Neutrophil (primary cell): ENCODE data around the gene TMEM62.

Source experiments
- H3K27ac ChIP-seq: fragments of 200-600 bp; sonication (generic); 2 replicates; pipeline ENCODE4 v1.5.1; 2016; ENCODE audit warnings: mild to moderate bottlenecking, moderate library complexity
- H3K27me3 ChIP-seq: fragments of 200-600 bp; sonication (generic); 2 replicates; pipeline ENCODE4 v1.6.0; 2016; ENCODE audit warnings: mild to moderate bottlenecking
- H3K36me3 ChIP-seq: fragments of 200-600 bp; sonication (generic); 2 replicates; pipeline ENCODE4 v1.5.1; 2017
- H3K4me1 ChIP-seq, 2 experiments: fragments of 200-600 bp in 1 of 2; sonication (generic) in 1 of 2; 1 replicate in 1 of 2; 2 replicates in 1 of 2; pipeline versions ENCODE4 v1.5.1 to v1.6.1; 2013 to 2016; ENCODE audit warnings: low read depth in 1 of 2, low read length in 1 of 2, mild to moderate bottlenecking in 1 of 2, moderate library complexity in 1 of 2; ENCODE audit not compliant: control insufficient read depth in 1 of 2, insufficient read depth in 1 of 2
- H3K4me3 ChIP-seq, 2 experiments: fragments of 200-600 bp in 1 of 2; sonication (generic) in 1 of 2; 1 replicate in 1 of 2; 2 replicates in 1 of 2; pipeline ENCODE4 v1.5.1; 2013 to 2016; ENCODE audit warnings: low read depth in 1 of 2, low read length in 1 of 2, mild to moderate bottlenecking in 1 of 2, moderate library complexity in 1 of 2
- H3K9me3 ChIP-seq: fragments of 200-600 bp; sonication (generic); 2 replicates; pipeline ENCODE4 v1.5.1; 2016
- CTCF ChIP-seq: fragments of 200-600 bp; sonication (generic); IDR thresholded peaks from 2 replicates; pipeline ENCODE4 v1.5.1; 2016; ENCODE audit warnings: antibody characterized with exemption

The TMEM62 gene

GRCh38 chr15:43215961-43216360 lies 82.6 kb downstream of the TMEM62 start:
- TF ChIP-seq CTCF, result no peak
- Histone ChIP-seq H3K27ac (no peak overlapping the region), H3K27me3 (no peaks in the 10 kb centered on the region), H3K4me1 (no peaks in the 10 kb centered on the region), H3K36me3 (no peaks in the 10 kb centered on the region), H3K9me3 (no peaks in the 10 kb centered on the region), H3K4me3 (no peak overlapping the region)

- H3K36me3 ChIP-seq, result no peaks in the 10 kb centered on the region
- no peak overlapping the region for H3K27ac ChIP-seq
- H3K9me3 ChIP-seq, result no peaks in the 10 kb centered on the region
- no peak for TF ChIP-seq CTCF
- H3K27me3 ChIP-seq, result no peaks in the 10 kb centered on the region
- H3K4me3 ChIP-seq, result no peak overlapping the region
- H3K4me1 ChIP-seq, result no peaks in the 10 kb centered on the region
Measured at GRCh38 chr15:43218908-43219706, 85.7 kb downstream of the TMEM62 start.

GRCh38 chr15:43219929-43220928 lies 86.8 kb downstream of the TMEM62 start:
- Histone ChIP-seq H3K36me3 (no peaks in the 10 kb centered on the region), H3K4me1 (peaks cover 0 to under 1% of the 10 kb centered on the region in 2 experiments), H3K9me3 (no peaks in the 10 kb centered on the region), H3K27me3 (no peaks in the 10 kb centered on the region), H3K4me3 (no peak overlapping the region), H3K27ac (no peak overlapping the region)
- TF ChIP-seq CTCF, result no peak

GRCh38 chr15:43220991-43221403 lies 87.6 kb downstream of the TMEM62 start, which contains the start of gene EPB42:
Gene EPB42, minus strand, starts transcription at chr15:43221018. Its CDS starts 193 bp downstream, at chr15:43220825.
- Histone ChIP-seq H3K4me3 (no peak within 1 kb of the TSS), H3K27ac (no peak within 1 kb of the TSS)
- no peak for TF ChIP-seq CTCF

GRCh38 chr15:43221422-43221821 lies 88.0 kb downstream of the TMEM62 start:
- Histone ChIP-seq H3K36me3 (no peaks in the 10 kb centered on the region), H3K4me3 (no peak overlapping the region), H3K27ac (no peak overlapping the region), H3K4me1 (peaks cover 0 to 8% of the 10 kb centered on the region in 2 experiments), H3K27me3 (no peaks in the 10 kb centered on the region), H3K9me3 (no peaks in the 10 kb centered on the region)
- TF ChIP-seq CTCF, result no peak

More at GRCh38 chr15:43220991-43221403, 87.6 kb downstream of the TMEM62 start, which contains the start of gene EPB42:
- no peaks in the 10 kb centered on the region for H3K9me3 ChIP-seq
- H3K4me1 ChIP-seq, result peaks cover 0 to 8% of the 10 kb centered on the region in 2 experiments
- H3K27me3 ChIP-seq, result no peaks in the 10 kb centered on the region
- H3K36me3 ChIP-seq, result no peaks in the 10 kb centered on the region
